Suprapubic skin (tissue), 3 donors: ENCODE results near the gene NT5C3B.

Experiments
- CTCF ChIP-seq, 2 donors: fragments of 200-600 bp in 1 of 2; fragments of 450-650 bp in 1 of 2; sonication (generic) in 1 of 2; IDR thresholded peaks; one replicate each; pipeline ENCODE4 v1.5.1; 2016 to 2019; ENCODE audit warnings: antibody characterized with exemption in 2 of 2, mild to moderate bottlenecking in 1 of 2, moderate library complexity in 1 of 2
- POLR2A ChIP-seq, 2 donors: fragments of 450-650 bp; IDR thresholded peaks; one replicate each; pipeline ENCODE4 v1.6.1; 2017; ENCODE audit warnings: antibody characterized with exemption in 2 of 2, mild to moderate bottlenecking in 2 of 2, moderate library complexity in 2 of 2

- TF ChIP-seq CTCF (IDR thresholded peaks at IDR 0.05) (no peak), POLR2A (IDR thresholded peaks at IDR 0.05) (no peak)
Measured at GRCh38 chr17:41849251-41849990, 13.4 kb upstream of the NT5C3B start.
